ENCODE measurements around the gene GRXCR2. TPM values are rescaled to one million over a fixed set of nuclear protein-coding genes. Genes with fewer than 3 reads are reported as not detected.

The GRXCR2 gene
- total RNA-seq, 1 experiment from 2014 or later, result not detected

DNA sequence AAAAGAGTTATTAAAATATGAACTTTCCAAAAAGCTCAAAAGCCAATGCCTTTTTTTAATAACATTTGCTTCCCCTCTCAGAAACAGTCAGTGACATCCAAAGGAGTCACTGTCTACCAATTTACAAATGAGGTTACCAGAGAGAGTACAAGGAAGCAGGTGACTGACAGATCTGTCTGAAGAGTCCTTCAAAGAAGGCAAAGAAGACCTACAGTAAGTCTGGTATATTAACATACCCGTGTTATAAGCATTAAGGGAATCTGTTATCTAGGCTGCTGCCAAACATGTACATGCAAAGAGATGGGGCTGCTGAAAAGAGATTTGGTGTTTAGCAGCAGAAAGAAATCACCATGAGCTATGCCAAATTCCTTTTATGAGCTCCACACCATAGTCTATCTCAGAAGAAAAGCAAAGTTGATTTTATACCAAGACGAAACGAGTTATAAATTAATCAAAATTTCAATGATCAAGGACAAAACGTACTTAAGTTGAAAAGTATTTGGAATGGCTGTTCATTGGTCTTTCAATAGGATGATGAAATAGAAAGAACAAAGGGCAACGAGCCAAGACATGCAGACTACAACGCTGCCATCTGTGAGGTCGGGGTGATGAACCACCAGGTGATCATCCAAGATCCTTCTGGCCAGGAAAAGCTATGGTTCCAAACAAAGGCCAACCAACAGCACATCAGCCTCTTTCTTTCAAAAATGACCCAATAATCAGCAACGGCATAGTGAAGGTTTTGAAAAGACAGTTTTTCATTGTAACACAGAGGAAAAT lies 45.7 kb downstream of the GRXCR2 start:
- Mint-ChIP-seq H3K36me3 (ENCODE audit: insufficient read depth, unreplicated experiment) (peaks cover 6% of the 10 kb centered on the region), H3K4me1 (ENCODE audit: insufficient read depth, unreplicated experiment) (peaks cover 37% of the 10 kb centered on the region), H3K27ac (ENCODE audit: low read depth, unreplicated experiment) (no peak overlapping the region), H3K9me3 (ENCODE audit: unreplicated experiment) (no peaks in the 10 kb centered on the region), H3K27me3 (ENCODE audit: insufficient read depth, unreplicated experiment) (no peaks in the 10 kb centered on the region), H3K4me3 (ENCODE audit: unreplicated experiment) (no peak overlapping the region)
- intact Hi-C loops (cut with micrococcal nuclease), result loop anchor here (5.0 to 10.0 kb wide), 4 partner anchors 480 to 1360 kb away; no protein-coding TSS in a partner anchor
- TF ChIP-seq, protein P1, sequence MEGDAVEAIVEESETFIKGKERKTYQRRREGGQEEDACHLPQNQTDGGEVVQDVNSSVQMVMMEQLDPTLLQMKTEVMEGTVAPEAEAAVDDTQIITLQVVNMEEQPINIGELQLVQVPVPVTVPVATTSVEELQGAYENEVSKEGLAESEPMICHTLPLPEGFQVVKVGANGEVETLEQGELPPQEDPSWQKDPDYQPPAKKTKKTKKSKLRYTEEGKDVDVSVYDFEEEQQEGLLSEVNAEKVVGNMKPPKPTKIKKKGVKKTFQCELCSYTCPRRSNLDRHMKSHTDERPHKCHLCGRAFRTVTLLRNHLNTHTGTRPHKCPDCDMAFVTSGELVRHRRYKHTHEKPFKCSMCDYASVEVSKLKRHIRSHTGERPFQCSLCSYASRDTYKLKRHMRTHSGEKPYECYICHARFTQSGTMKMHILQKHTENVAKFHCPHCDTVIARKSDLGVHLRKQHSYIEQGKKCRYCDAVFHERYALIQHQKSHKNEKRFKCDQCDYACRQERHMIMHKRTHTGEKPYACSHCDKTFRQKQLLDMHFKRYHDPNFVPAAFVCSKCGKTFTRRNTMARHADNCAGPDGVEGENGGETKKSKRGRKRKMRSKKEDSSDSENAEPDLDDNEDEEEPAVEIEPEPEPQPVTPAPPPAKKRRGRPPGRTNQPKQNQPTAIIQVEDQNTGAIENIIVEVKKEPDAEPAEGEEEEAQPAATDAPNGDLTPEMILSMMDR (IDR thresholded peaks at IDR 0.05; ENCODE audit: unreplicated experiment), result no peak
- DNase-seq (ENCODE audit: unreplicated experiment), result peak; percentile 55
- POLR2A ChIA-PET, result interaction anchor here (0.6 to 5.9 kb wide), 4 partner anchors 110 to 713 kb away, joined by 3 to 27 read pairs (median 4); partner anchors contain the start of gene SH3RF2
- BruUV-seq (replicated peaks), result no TSS peak
- CTCF ChIA-PET, result interaction anchor here (0.6 to 10.8 kb wide), 51 partner anchors 8 to 1639 kb away, joined by 3 to 144 read pairs (median 5); partner anchors contain the start of gene PRELID2

GRCh38 chr5:145825751-145826180 lies 47.0 kb downstream of the GRXCR2 start:
- intact Hi-C loops (cut with micrococcal nuclease), result loop anchor here (1.0 to 10.0 kb wide), 7 partner anchors 128 to 1622 kb away; no protein-coding TSS in a partner anchor
- peak; percentile 76 for DNase-seq (ENCODE audit: unreplicated experiment)

DNA sequence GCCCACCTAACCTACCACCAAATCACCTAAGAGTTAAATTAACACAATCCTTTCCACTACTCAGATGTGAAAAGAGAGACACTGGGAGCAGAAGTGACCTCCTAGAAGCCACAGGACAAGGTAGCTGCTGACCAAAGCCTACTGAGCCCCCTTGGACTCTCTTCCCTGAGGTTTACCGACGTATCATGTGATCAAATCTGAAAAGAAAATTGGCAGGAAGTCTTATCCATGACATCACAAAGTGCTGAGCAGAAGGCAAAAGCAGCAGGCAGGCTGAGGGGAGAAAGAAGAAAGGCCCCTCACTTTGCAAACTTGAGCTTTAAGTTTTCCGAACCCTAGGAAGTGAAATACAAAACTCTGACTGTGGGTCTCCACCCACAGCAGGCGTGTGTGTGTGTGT lies 48.8 kb downstream of the GRXCR2 start:
- no TSS peak for BruUV-seq (replicated peaks)
- TF ChIP-seq, protein P1 (IDR thresholded peaks at IDR 0.05; ENCODE audit: unreplicated experiment), result no peak
- Mint-ChIP-seq H3K27me3 (ENCODE audit: insufficient read depth, unreplicated experiment) (no peaks in the 10 kb centered on the region), H3K9me3 (ENCODE audit: unreplicated experiment) (no peaks in the 10 kb centered on the region), H3K36me3 (ENCODE audit: insufficient read depth, unreplicated experiment) (peaks cover 11% of the 10 kb centered on the region), H3K27ac (ENCODE audit: low read depth, unreplicated experiment) (no peak overlapping the region), H3K4me1 (ENCODE audit: insufficient read depth, unreplicated experiment) (peaks cover 10% of the 10 kb centered on the region), H3K4me3 (ENCODE audit: unreplicated experiment) (no peak overlapping the region)
- no peak for DNase-seq (ENCODE audit: unreplicated experiment)
- intact Hi-C loops (cut with micrococcal nuclease), result loop anchor here (10.0 kb wide), 1 partner anchor 601 kb away; no protein-coding TSS in a partner anchor
- ChIA-PET CTCF (interaction anchor here (0.6 to 10.8 kb wide), 18 partner anchors 11 to 1620 kb away, joined by 3 to 144 read pairs (median 5); partner anchors contain the start of gene PRELID2), POLR2A (interaction anchor here (0.9 to 1.0 kb wide), 2 partner anchors 11 to 112 kb away, joined by 3 read pairs; partner anchors contain the start of genes PRELID2 and SH3RF2)

More at GRCh38 chr5:145825751-145826180, 47.0 kb downstream of the GRXCR2 start:
- no peaks in the 10 kb centered on the region for H3K9me3 Mint-ChIP-seq (ENCODE audit: unreplicated experiment)
- CTCF ChIA-PET, result interaction anchor here (0.5 to 10.8 kb wide), 82 partner anchors 9 to 1638 kb away, joined by 3 to 144 read pairs (median 4); partner anchors contain the start of gene PRELID2
- H3K4me1 Mint-ChIP-seq (ENCODE audit: insufficient read depth, unreplicated experiment), result peaks cover 26% of the 10 kb centered on the region
- POLR2A ChIA-PET, result interaction anchor here (0.8 to 5.9 kb wide), 6 partner anchors 9 to 1622 kb away, joined by 3 to 27 read pairs (median 5); partner anchors contain the start of genes PRELID2 and SH3RF2
- BruUV-seq (replicated peaks), result no TSS peak
- no peak overlapping the region for H3K4me3 Mint-ChIP-seq (ENCODE audit: unreplicated experiment)
- TF ChIP-seq, protein P1 (IDR thresholded peaks at IDR 0.05; ENCODE audit: unreplicated experiment), result peak; percentile 97
- H3K27ac Mint-ChIP-seq (ENCODE audit: low read depth, unreplicated experiment), result no peak overlapping the region
- H3K27me3 Mint-ChIP-seq (ENCODE audit: insufficient read depth, unreplicated experiment), result no peaks in the 10 kb centered on the region
- H3K36me3 Mint-ChIP-seq (ENCODE audit: insufficient read depth, unreplicated experiment), result peaks cover 6% of the 10 kb centered on the region

DNA sequence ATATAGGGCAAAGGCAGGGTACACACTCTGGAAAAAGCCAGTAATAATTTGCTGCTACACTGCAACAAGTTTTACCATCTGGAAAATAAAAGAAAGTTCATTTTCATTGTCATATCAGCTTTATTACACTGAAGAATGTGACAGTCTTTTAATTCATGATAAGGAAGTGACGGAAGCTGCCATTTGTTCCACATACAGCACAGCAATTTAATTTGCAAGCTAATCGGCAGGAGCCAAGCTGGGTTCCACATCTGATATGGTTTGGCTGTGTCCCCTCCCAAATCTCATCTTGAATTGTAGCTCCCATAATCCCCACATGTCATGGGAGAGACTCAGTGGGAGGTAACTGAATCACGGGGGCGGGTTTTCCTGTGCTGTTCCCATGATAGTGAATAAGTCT lies 54.2 kb downstream of the GRXCR2 start:
- DNase-seq (ENCODE audit: unreplicated experiment), result no peak
- H3K4me1 Mint-ChIP-seq (ENCODE audit: insufficient read depth, unreplicated experiment), result no peaks in the 10 kb centered on the region
- no peaks in the 10 kb centered on the region for H3K27me3 Mint-ChIP-seq (ENCODE audit: insufficient read depth, unreplicated experiment)
- H3K4me3 Mint-ChIP-seq (ENCODE audit: unreplicated experiment), result no peak overlapping the region
- TF ChIP-seq, protein P1 (IDR thresholded peaks at IDR 0.05; ENCODE audit: unreplicated experiment), result no peak
- no TSS peak for BruUV-seq (replicated peaks)
- ChIA-PET POLR2A (interaction anchor here (0.6 kb wide), 1 partner anchor 150 kb away, joined by 3 read pairs; no protein-coding TSS in a partner anchor), CTCF (interaction anchor here (0.8 to 1.1 kb wide), 2 partner anchors 70 to 1351 kb away, joined by 3 read pairs; no protein-coding TSS in a partner anchor)
- H3K9me3 Mint-ChIP-seq (ENCODE audit: unreplicated experiment), result no peaks in the 10 kb centered on the region
- peaks cover 15% of the 10 kb centered on the region for H3K36me3 Mint-ChIP-seq (ENCODE audit: insufficient read depth, unreplicated experiment)
- H3K27ac Mint-ChIP-seq (ENCODE audit: low read depth, unreplicated experiment), result no peak overlapping the region
- intact Hi-C loops (cut with micrococcal nuclease), result no loop called here
